Stimulated activated naive CD8-positive, alpha-beta T cell treated with anti-CD3 and anti-CD28 coated beads, Interleukin-15, amount 100 ng/mL, for 72 hours (primary cell): ENCODE data around the gene NCL.
"Not testable (repeated sequence)": the region's sequence is repeated elsewhere in the genome, so short reads cannot be mapped to it uniquely, and the experiment has no call there.

Source experiments
- ATAC-seq: fragments of 150-1000 bp; cut with Tn5 transposase; 2 replicates; pipeline ENCODE4 v1.10.0; 2021; ENCODE audit warnings: mild to moderate bottlenecking, moderate library complexity
- DNase-seq, 2 donors: peaks; one replicate each; pipeline ENCODE4 v3.0.0; 2021 to 2022
- H3K27ac Mint-ChIP-seq, 2 donors: one replicate each; pipeline ENCODE4 v1.8.0; 2022; ENCODE audit warnings: mild to moderate bottlenecking in 2 of 2, mixed read lengths in 2 of 2, moderate library complexity in 2 of 2
- H3K27me3 Mint-ChIP-seq: one replicate; pipeline ENCODE4 v1.8.0; 2022; ENCODE audit warnings: mixed read lengths
- H3K4me1 Mint-ChIP-seq: one replicate; pipeline ENCODE4 v1.8.0; 2022; ENCODE audit warnings: mild to moderate bottlenecking, mixed read lengths
- H3K4me3 Mint-ChIP-seq, 2 donors: one replicate each; pipeline ENCODE4 v1.8.0; 2022; ENCODE audit warnings: mild to moderate bottlenecking in 2 of 2, mixed read lengths in 2 of 2, moderate library complexity in 1 of 2
- H3K9me3 Mint-ChIP-seq, 2 donors: one replicate each; pipeline ENCODE4 v1.8.0; 2022; ENCODE audit warnings: mixed read lengths in 2 of 2

NCL gene

GRCh38 chr2:231425291-231425810, 38.9 kb downstream of the NCL start:
- no peak for DNase-seq
- Mint-ChIP-seq H3K9me3 (peaks cover under 1 to 8% of the 10 kb centered on the region in 2 donors), H3K4me1 (peaks cover 11% of the 10 kb centered on the region), H3K4me3 (no peak overlapping the region), H3K27ac (no peak overlapping the region), H3K27me3 (no peaks in the 10 kb centered on the region)
- peak; percentile 18 for ATAC-seq

GRCh38 chr2:231423176-231423575, 41.1 kb downstream of the NCL start:
- DNase-seq: no peak

GRCh38 chr2:231422056-231422455, 42.2 kb downstream of the NCL start:
- Mint-ChIP-seq H3K4me1 (peaks cover 11% of the 10 kb centered on the region), H3K9me3 (no peaks in the 10 kb centered on the region), H3K4me3 (no peak overlapping the region), H3K27ac (no peak overlapping the region), H3K27me3 (no peaks in the 10 kb centered on the region)
- DNase-seq (no peak), ATAC-seq (no peak)

More at GRCh38 chr2:231423176-231423575, 41.1 kb downstream of the NCL start:
- Mint-ChIP-seq H3K27me3 (no peaks in the 10 kb centered on the region), H3K27ac (no peak overlapping the region), H3K4me3 (no peak overlapping the region), H3K4me1 (peaks cover 11% of the 10 kb centered on the region), H3K9me3 (no peaks in the 10 kb centered on the region)
- ATAC-seq: no peak

GRCh38 chr2:231421051-231421580, 43.2 kb downstream of the NCL start:
- DNase-seq: no peak
- ATAC-seq: no peak
- no peak overlapping the region for H3K27ac Mint-ChIP-seq
- no peak overlapping the region for H3K4me3 Mint-ChIP-seq
- H3K4me1 Mint-ChIP-seq: peaks cover 5% of the 10 kb centered on the region
- no peaks in the 10 kb centered on the region for H3K27me3 Mint-ChIP-seq
- H3K9me3 Mint-ChIP-seq: no peaks in the 10 kb centered on the region

GRCh38 chr2:231418820-231419640, 45.3 kb downstream of the NCL start:
- peaks cover 12% of the 10 kb centered on the region for H3K27me3 Mint-ChIP-seq
- H3K27ac Mint-ChIP-seq: peak overlapping the region in 1 of 2 donors; percentile 13
- no peaks in the 10 kb centered on the region for H3K9me3 Mint-ChIP-seq
- H3K4me1 Mint-ChIP-seq: no peaks in the 10 kb centered on the region
- DNase-seq (no peak), ATAC-seq (no peak)
- no peak overlapping the region for H3K4me3 Mint-ChIP-seq

GRCh38 chr2:231415029-231415428, 49.3 kb downstream of the NCL start:
- H3K4me3 Mint-ChIP-seq: no peak overlapping the region
- no peak for ATAC-seq
- peaks cover 5% of the 10 kb centered on the region for H3K4me1 Mint-ChIP-seq
- H3K9me3 Mint-ChIP-seq: peaks cover 8 to 13% of the 10 kb centered on the region in 2 donors
- H3K27ac Mint-ChIP-seq: no peak overlapping the region
- DNase-seq: no peak
- H3K27me3 Mint-ChIP-seq: peaks cover 52% of the 10 kb centered on the region

- DNase-seq (no peak), ATAC-seq (no peak)
- H3K27me3 Mint-ChIP-seq: peaks cover 53% of the 10 kb centered on the region
- no peak overlapping the region for H3K27ac Mint-ChIP-seq
- H3K9me3 Mint-ChIP-seq: peaks cover 8 to 14% of the 10 kb centered on the region in 2 donors
- H3K4me3 Mint-ChIP-seq: no peak overlapping the region
- H3K4me1 Mint-ChIP-seq: peaks cover 5% of the 10 kb centered on the region
These were observed 50.3 kb downstream of the NCL start for GRCh38 chr2:231413921-231414476.

GRCh38 chr2:231413456-231413855, 50.8 kb downstream of the NCL start:
- no peak overlapping the region for H3K27ac Mint-ChIP-seq
- no peak for ATAC-seq
- no peak for DNase-seq
- H3K27me3 Mint-ChIP-seq: peaks cover 53% of the 10 kb centered on the region
- peaks cover 8 to 14% of the 10 kb centered on the region in 2 donors for H3K9me3 Mint-ChIP-seq
- H3K4me1 Mint-ChIP-seq: peaks cover 5% of the 10 kb centered on the region
- H3K4me3 Mint-ChIP-seq: no peak overlapping the region

GRCh38 chr2:231412618-231412963, 51.7 kb downstream of the NCL start:
- peaks cover 8 to 14% of the 10 kb centered on the region in 2 donors for H3K9me3 Mint-ChIP-seq
- DNase-seq (no peak), ATAC-seq (no peak)
- H3K4me1 Mint-ChIP-seq: peaks cover 5% of the 10 kb centered on the region
- H3K27ac Mint-ChIP-seq: no peak overlapping the region
- peaks cover 53% of the 10 kb centered on the region for H3K27me3 Mint-ChIP-seq
- H3K4me3 Mint-ChIP-seq: peak overlapping the region; percentile 54 to 55

- Mint-ChIP-seq H3K9me3 (peaks cover 8 to 14% of the 10 kb centered on the region in 2 donors), H3K4me1 (peaks cover 7% of the 10 kb centered on the region), H3K27ac (no peak overlapping the region), H3K4me3 (peak overlapping the region; percentile 54 to 69), H3K27me3 (peaks cover 53% of the 10 kb centered on the region)
- DNase-seq (peak; percentile 77 to 86), ATAC-seq (peak; percentile 99)
These were observed 52.3 kb downstream of the NCL start for GRCh38 chr2:231411831-231412617.

- peaks cover 15% of the 10 kb centered on the region for H3K4me1 Mint-ChIP-seq
- H3K27me3 Mint-ChIP-seq: peaks cover 53% of the 10 kb centered on the region
- DNase-seq (no peak), ATAC-seq (no peak)
- no peak overlapping the region for H3K27ac Mint-ChIP-seq
- H3K4me3 Mint-ChIP-seq: peak overlapping the region; percentile 54 to 69
- H3K9me3 Mint-ChIP-seq: peaks cover 8 to 14% of the 10 kb centered on the region in 2 donors
These were observed 53.0 kb downstream of the NCL start for GRCh38 chr2:231411237-231411636.

GRCh38 chr2:231410293-231411004, 53.8 kb downstream of the NCL start:
- Mint-ChIP-seq H3K4me3 (no peak overlapping the region), H3K9me3 (peaks cover 8 to 14% of the 10 kb centered on the region in 2 donors), H3K4me1 (peaks cover 22% of the 10 kb centered on the region), H3K27ac (peak overlapping the region in 1 of 2 donors; percentile 71), H3K27me3 (peaks cover 52% of the 10 kb centered on the region)
- no peak for DNase-seq
- ATAC-seq: no peak

GRCh38 chr2:231409776-231410175, 54.5 kb downstream of the NCL start:
- H3K27me3 Mint-ChIP-seq: peaks cover 46% of the 10 kb centered on the region
- no peak overlapping the region for H3K4me3 Mint-ChIP-seq
- ATAC-seq (no peak), DNase-seq (no peak)
- H3K9me3 Mint-ChIP-seq: peaks cover 8 to 14% of the 10 kb centered on the region in 2 donors
- H3K4me1 Mint-ChIP-seq: peaks cover 29% of the 10 kb centered on the region
- no peak overlapping the region for H3K27ac Mint-ChIP-seq

GRCh38 chr2:231408304-231408703, 56.0 kb downstream of the NCL start:
- not testable (repeated sequence) for ATAC-seq, DNase-seq, H3K27ac Mint-ChIP-seq, H3K4me3 Mint-ChIP-seq
- Mint-ChIP-seq H3K9me3 (peaks cover 8 to 14% of the 10 kb centered on the region in 2 donors), H3K27me3 (peaks cover 34% of the 10 kb centered on the region), H3K4me1 (peaks cover 29% of the 10 kb centered on the region)

- Mint-ChIP-seq H3K27me3 (peaks cover 27% of the 10 kb centered on the region), H3K4me1 (peaks cover 29% of the 10 kb centered on the region), H3K9me3 (peaks cover 8 to 14% of the 10 kb centered on the region in 2 donors)
- H3K4me3 Mint-ChIP-seq, DNase-seq, ATAC-seq, H3K27ac Mint-ChIP-seq: not testable (repeated sequence)
These were observed 56.6 kb downstream of the NCL start for GRCh38 chr2:231407686-231408085.
